MM.1S (cell line): ENCODE measurements around the gene PARD3.

Source experiments
- DNase-seq: peaks from one replicate; pipeline ENCODE4 v3.0.0-alpha.2; 2015
- H2AFZ ChIP-seq: fragments of 300-600 bp; sonication (generic); 2 replicates; pipeline ENCODE4 v1.6.0; 2016; ENCODE audit warnings: antibody characterized with exemption, low read length
- H3F3A ChIP-seq: fragments of 300-600 bp; sonication (generic); 2 replicates; pipeline ENCODE4 v1.6.1; 2016; ENCODE audit warnings: mild to moderate bottlenecking, antibody characterized with exemption, low read length, moderate library complexity, mixed read lengths; ENCODE audit not compliant: insufficient read depth
- H3K27ac ChIP-seq: fragments of 300-600 bp; sonication (generic); 2 replicates; pipeline ENCODE4 v1.5.1; 2016; ENCODE audit warnings: mild to moderate bottlenecking, low read length
- H3K27me3 ChIP-seq: fragments of 300-600 bp; sonication (generic); replicated peaks from 2 replicates; pipeline ENCODE4 v1.6.0; 2016; ENCODE audit warnings: low read length; ENCODE audit not compliant: insufficient read depth
- H3K36me3 ChIP-seq: fragments of 300-600 bp; sonication (generic); replicated peaks from 2 replicates; pipeline ENCODE4 v1.6.1; 2016; ENCODE audit warnings: mild to moderate bottlenecking, low read length, mixed read lengths; ENCODE audit not compliant: insufficient read depth
- H3K4me1 ChIP-seq: fragments of 300-600 bp; sonication (generic); 2 replicates; pipeline ENCODE4 v1.6.1; 2016; ENCODE audit warnings: low read length, mixed read lengths
- H3K4me2 ChIP-seq: fragments of 300-600 bp; sonication (generic); 2 replicates; pipeline ENCODE4 v1.6.0; 2016; ENCODE audit warnings: low read depth, low read length
- H3K4me3 ChIP-seq: fragments of 300-600 bp; sonication (generic); 2 replicates; pipeline ENCODE4 v1.5.1; 2016; ENCODE audit warnings: low read length, mixed read lengths
- H3K79me2 ChIP-seq: fragments of 300-600 bp; sonication (generic); 2 replicates; pipeline ENCODE4 v1.6.1; 2016; ENCODE audit warnings: mixed run types, low read length, mixed read lengths
- H3K9ac ChIP-seq: fragments of 300-600 bp; sonication (generic); 2 replicates; pipeline ENCODE4 v1.6.1; 2016; ENCODE audit warnings: low read length, mixed read lengths
- H3K9me2 ChIP-seq: fragments of 300-600 bp; sonication (generic); replicated peaks from 2 replicates; pipeline ENCODE4 v1.6.1; 2016; ENCODE audit warnings: mild to moderate bottlenecking, low read length, mixed read lengths; ENCODE audit not compliant: insufficient read depth
- H3K9me3 ChIP-seq: fragments of 300-600 bp; sonication (generic); replicated peaks from 2 replicates; pipeline ENCODE4 v1.6.1; 2016; ENCODE audit warnings: mild to moderate bottlenecking, low read length, mixed read lengths; ENCODE audit not compliant: insufficient read depth
- H4K20me1 ChIP-seq: fragments of 300-600 bp; sonication (generic); 2 replicates; pipeline ENCODE4 v1.6.1; 2016; ENCODE audit warnings: mild to moderate bottlenecking, low read length, moderate library complexity, mixed read lengths; ENCODE audit not compliant: insufficient read depth
- EZH2 ChIP-seq: fragments of 300-600 bp; sonication (generic); optimal IDR thresholded peaks from 2 replicates; pipeline ENCODE3; 2017; ENCODE audit warnings: low read depth, mild to moderate bottlenecking, antibody characterized with exemption, low read length, mixed read lengths
- EZH2phosphoT487 ChIP-seq: fragments of 300-600 bp; sonication (generic); IDR thresholded peaks from 2 replicates; pipeline ENCODE4 v1.6.1; 2018; ENCODE audit warnings: antibody characterized with exemption, low read length
- TF ChIP-seq, protein P1 (sequence below): fragments of 300-600 bp; sonication (generic); IDR thresholded peaks from 2 replicates; pipeline ENCODE4 v1.5.1; 2016; ENCODE audit warnings: antibody characterized with exemption, low read length, mixed read lengths

Gene PARD3

DNA sequence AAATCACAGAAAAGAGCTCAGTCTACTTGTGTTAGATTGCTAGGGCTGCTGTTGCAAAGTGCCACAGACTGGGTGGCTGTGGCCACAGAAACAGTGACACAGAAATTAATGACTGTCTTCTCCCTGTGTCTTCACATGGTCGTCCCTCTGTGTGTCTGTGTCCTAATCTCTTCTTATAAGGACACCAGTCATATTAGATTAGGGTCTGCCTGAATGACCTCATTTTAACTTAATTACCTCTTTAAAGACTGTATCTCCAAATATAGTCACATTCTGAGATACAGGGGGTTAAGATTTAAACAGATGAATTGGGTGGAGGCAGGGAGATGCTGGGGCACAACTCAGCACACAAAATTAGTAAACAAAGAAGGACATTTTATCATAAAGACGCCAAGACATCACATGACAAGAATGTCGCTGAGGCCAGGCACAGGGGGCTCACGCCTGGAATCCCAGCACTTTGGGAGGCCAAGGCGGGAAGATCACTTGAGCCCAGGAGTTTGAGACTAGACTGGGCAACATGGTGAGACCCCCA lies 23.3 kb upstream of the PARD3 start:
- H3K4me3 ChIP-seq, result no peak overlapping the region
- no peaks in the 10 kb centered on the region for H3K36me3 ChIP-seq
- no peaks in the 10 kb centered on the region for H3F3A ChIP-seq
- H3K9me3 ChIP-seq, result no peaks in the 10 kb centered on the region
- no peak overlapping the region for H3K9ac ChIP-seq
- H3K27me3 ChIP-seq, result no peaks in the 10 kb centered on the region
- no peak overlapping the region for H2AFZ ChIP-seq
- H3K4me1 ChIP-seq, result no peaks in the 10 kb centered on the region
- TF ChIP-seq EZH2phosphoT487 (no peak), EZH2 (no peak)
- TF ChIP-seq, protein P1, sequence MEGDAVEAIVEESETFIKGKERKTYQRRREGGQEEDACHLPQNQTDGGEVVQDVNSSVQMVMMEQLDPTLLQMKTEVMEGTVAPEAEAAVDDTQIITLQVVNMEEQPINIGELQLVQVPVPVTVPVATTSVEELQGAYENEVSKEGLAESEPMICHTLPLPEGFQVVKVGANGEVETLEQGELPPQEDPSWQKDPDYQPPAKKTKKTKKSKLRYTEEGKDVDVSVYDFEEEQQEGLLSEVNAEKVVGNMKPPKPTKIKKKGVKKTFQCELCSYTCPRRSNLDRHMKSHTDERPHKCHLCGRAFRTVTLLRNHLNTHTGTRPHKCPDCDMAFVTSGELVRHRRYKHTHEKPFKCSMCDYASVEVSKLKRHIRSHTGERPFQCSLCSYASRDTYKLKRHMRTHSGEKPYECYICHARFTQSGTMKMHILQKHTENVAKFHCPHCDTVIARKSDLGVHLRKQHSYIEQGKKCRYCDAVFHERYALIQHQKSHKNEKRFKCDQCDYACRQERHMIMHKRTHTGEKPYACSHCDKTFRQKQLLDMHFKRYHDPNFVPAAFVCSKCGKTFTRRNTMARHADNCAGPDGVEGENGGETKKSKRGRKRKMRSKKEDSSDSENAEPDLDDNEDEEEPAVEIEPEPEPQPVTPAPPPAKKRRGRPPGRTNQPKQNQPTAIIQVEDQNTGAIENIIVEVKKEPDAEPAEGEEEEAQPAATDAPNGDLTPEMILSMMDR, result no peak
- no peak overlapping the region for H3K4me2 ChIP-seq
- H4K20me1 ChIP-seq, result no peaks in the 10 kb centered on the region
- no peaks in the 10 kb centered on the region for H3K9me2 ChIP-seq
- no peak overlapping the region for H3K27ac ChIP-seq
- no peaks in the 10 kb centered on the region for H3K79me2 ChIP-seq
- DNase-seq, result no peak

DNA sequence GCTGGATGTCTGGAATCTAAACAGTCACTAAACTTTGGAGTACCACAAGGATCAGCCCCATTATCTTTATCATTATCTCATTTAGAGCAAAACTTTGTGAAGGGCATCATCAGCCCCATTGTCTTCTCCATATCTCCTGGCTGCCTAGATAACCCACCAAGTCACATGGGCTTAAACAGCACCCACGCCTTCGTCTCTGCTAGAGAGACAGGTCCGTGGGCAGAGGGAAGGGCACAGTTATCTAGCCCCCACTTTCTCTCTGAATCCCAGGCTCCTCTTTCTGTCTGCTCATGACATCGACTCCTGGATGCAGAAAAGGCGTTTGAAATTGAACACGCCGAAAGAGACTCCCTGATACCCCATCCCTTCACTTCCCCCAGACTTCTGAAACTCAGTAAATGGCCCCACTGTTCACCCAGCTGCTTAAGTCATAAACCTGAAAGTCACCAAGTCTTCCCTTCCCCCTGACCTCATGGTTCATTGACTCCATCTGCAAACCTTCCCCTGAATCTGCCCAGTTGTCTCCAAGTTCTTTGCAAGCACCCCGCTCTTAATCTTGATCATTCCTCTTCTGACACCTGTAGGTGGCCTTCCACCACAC lies 20.9 kb upstream of the PARD3 start:
- Histone ChIP-seq H3K9me3 (no peaks in the 10 kb centered on the region), H3K9me2 (no peaks in the 10 kb centered on the region), H3K36me3 (no peaks in the 10 kb centered on the region), H3K27ac (no peak overlapping the region), H2AFZ (no peak overlapping the region), H3F3A (no peaks in the 10 kb centered on the region), H3K9ac (no peak overlapping the region), H3K4me3 (no peak overlapping the region), H4K20me1 (no peaks in the 10 kb centered on the region), H3K4me2 (no peak overlapping the region), H3K79me2 (no peaks in the 10 kb centered on the region), H3K4me1 (no peaks in the 10 kb centered on the region), H3K27me3 (no peaks in the 10 kb centered on the region)
- DNase-seq, result no peak
- no peak for TF ChIP-seq EZH2phosphoT487
- TF ChIP-seq, protein P1, result no peak
- no peak for TF ChIP-seq EZH2

DNA sequence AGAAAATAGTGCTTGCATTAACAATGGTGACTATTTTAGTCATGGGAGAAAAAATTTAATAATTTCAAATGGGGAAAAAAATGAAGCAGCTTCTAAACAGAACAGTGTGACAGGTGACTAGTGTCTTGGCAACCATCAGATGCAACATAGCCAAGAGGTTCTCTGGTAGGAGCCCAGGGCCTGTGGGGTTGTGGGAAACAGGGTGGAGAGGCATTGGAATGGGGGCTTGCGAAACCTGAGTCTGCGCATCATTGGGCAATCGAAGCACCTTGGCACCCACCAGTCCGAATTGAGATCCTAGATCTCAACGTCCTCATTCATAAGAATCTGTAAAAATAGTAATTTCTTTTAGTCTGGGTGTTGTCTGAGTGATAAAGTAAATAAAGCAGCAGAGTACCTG lies 19.2 kb upstream of the PARD3 start:
- Histone ChIP-seq H3K27me3 (no peaks in the 10 kb centered on the region), H3K79me2 (no peaks in the 10 kb centered on the region), H3K36me3 (no peaks in the 10 kb centered on the region), H4K20me1 (no peaks in the 10 kb centered on the region), H3K9me3 (no peaks in the 10 kb centered on the region), H2AFZ (no peak overlapping the region), H3K4me3 (no peak overlapping the region), H3K27ac (no peak overlapping the region), H3K9ac (no peak overlapping the region), H3F3A (no peaks in the 10 kb centered on the region), H3K4me1 (no peaks in the 10 kb centered on the region), H3K9me2 (no peaks in the 10 kb centered on the region), H3K4me2 (no peak overlapping the region)
- DNase-seq, result no peak
- TF ChIP-seq, protein P1, result no peak
- TF ChIP-seq EZH2phosphoT487, result no peak
